NCI-H1436 treated with DMSO at 0.1 percent for 48 hours (cell line): Measurements from ENCODE around the gene CD2.

Experiments
- DNase-seq: peaks from one replicate; lab custom pipeline; 2025; lab: John Stamatoyannopoulos, UW

CD2 gene

DNA sequence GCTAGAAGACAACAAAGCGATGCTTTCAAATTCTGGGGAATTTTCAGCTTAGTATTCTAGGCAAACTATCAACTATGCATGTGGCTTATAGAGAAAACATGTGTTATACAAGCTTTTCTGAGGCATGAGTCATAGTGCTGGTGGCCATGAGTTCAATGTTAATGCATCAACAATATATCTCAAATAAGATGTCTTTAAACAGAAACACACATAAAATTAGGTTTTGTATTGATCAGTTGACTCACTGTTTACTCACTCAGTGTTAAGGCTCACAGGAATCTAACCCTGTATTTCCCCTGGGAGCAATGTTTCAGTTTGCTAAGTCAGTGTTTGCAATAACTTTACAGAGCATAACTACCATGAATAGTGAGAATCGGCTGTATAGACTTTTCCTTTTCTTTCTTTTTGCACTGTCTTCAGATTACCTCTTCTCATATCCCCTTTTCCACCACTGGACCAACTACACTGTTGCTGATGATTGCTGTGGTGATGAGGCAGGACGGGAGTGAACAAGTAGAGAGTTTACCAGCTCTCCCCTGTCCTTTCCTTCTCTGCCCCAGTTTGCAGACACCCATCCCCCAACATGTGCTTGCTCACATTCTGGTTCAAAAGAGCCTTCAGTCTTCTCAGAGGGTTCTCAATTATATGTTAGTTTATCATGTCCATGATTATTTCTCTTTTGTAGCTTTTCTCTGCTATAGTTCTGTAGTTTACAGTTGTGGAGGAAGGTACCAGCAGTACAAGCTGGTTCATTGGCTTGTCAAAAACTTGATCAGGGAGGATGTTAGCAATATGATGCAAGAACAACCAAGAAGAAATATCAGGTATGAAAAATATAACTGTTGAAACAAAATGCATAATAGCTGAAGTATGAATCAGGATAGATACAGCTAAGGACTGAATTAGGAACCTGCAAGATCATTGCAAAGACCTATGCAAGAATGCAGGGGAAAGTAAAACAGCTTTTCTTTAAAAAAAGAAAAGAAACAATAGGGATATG lies 23.9 kb downstream of the CD2 start:
- DNase-seq = no peak

- no peak for DNase-seq
These were observed 26.8 kb downstream of the CD2 start for GRCh38 chr1:116781034-116781433.

- DNase-seq = no peak
These were observed 30.8 kb downstream of the CD2 start for GRCh38 chr1:116785006-116785405.

DNA sequence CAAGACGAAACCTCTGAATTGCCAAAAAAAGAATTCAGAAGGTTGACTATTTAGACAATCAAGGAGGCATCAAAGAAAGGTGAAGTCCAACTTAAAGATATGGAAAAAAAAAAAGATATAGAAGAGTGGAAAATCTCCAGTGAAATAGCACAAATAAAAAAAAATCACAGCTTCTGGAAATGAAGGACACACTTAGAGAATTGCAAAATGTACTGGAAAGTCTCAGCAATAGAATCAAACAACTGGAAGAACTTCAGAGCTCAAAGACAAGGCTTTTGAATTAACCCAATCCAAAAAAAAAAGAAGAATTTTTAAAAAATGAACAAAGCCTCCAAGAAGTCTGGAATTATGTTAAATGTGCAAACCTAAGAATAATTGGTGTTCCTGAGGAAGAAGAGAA lies 31.8 kb downstream of the CD2 start:
- DNase-seq = no peak

- no peak for DNase-seq
These were observed 37.5 kb downstream of the CD2 start for GRCh38 chr1:116791727-116792126.

- DNase-seq = no peak
These were observed 39.2 kb downstream of the CD2 start for GRCh38 chr1:116793357-116793935.

- no peak for DNase-seq
These were observed 40.1 kb downstream of the CD2 start for GRCh38 chr1:116794371-116794770.

- DNase-seq = no peak
These were observed 40.7 kb downstream of the CD2 start for GRCh38 chr1:116794804-116795481.

DNA sequence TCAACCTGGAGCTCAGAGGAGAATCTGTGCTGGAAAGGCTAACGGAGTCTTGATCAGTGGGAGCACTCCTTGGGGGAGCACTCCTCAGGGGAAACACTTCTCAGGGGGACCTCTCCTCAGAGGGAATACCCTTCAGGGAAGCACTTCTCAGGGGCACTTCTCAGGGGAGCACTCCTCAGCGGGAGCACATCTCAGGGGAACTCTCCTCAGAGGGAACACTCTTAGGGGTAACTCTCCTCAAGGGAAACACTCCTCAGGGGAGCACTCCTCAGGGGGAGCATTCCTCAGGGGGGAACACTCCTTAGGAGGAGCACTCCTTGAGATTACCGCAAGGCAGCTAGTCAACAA lies 41.2 kb downstream of the CD2 start:
- no peak for DNase-seq

GRCh38 chr1:116804736-116805135 lies 50.5 kb downstream of the CD2 start:
- no peak for DNase-seq

DNA sequence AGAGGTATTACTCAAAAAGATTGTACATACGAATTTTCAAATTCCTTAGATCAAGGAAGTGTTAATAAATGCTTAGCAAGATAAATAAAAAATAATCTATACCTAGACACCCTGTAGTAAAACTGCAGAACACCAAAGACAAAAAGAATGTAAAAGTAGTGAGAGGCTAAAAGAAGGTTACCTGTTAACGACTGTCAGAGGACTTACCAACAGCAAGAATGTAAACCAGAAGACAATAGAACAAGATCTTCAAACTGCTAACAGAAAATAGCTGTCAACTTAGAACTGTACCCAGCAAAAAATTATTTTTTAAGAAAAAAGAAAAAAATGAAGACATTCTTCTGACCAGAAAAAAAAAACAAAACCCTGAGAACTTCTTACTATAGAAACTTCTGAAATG lies 51.2 kb downstream of the CD2 start:
- DNase-seq = no peak

DNA sequence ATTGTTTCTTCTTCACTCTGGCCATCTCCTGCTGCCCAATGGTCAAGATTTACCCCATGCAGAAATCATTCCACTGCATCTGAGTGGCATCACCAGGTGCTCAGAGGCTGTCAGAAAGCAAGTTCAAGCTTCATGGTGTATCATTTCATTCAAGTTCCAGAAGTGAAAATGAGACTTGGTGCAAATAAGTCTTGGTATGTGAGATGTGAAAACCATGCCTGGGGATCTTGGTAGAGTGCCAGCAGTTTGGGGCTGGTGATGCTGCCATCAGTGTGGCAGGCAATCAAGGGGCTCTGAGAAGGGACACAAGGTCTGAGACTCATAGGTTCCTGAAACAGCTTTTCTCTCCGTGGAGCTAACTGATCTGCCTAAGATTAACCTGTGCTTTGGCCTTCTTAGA lies 52.0 kb downstream of the CD2 start:
- DNase-seq = no peak

- DNase-seq = no peak
These were observed 52.4 kb downstream of the CD2 start for GRCh38 chr1:116806671-116807070.

DNA sequence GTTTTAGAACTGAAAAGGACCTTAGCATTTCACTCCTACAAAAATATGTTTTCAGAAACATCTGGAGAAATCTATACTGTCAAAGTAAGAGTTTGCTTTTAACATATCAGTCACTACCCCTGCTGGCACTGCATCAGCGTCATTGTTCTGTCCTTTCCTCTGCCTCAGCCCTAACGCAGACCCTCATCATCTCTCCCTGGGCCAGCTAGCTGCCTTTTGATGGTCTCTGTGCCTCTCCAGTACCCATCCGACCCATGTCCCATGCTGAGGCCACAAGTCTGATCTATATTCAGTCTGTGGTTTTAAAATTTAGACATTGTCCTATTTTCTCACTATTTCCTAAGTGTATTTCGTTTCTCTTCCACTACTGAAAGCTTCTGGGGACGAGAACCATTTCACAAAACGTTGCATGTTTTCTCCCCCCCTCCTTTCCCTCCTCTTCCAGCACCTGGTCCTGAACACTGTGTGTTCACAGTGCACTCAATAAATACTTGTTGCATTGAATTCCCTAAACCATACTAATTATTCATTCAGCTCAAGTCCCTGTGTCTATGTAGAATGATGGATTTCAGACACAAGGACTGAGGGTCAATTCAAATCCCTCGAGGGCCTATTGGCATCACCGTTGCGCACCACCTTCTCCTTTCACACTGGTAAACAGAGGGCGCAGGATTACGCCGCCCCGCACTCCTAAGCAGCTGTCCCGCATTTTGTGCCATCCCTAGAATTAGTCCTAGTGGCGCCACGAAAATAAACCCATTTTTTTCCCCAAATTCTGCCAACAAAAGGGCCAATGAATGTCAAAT lies 53.4 kb downstream of the CD2 start:
- no peak for DNase-seq

DNA sequence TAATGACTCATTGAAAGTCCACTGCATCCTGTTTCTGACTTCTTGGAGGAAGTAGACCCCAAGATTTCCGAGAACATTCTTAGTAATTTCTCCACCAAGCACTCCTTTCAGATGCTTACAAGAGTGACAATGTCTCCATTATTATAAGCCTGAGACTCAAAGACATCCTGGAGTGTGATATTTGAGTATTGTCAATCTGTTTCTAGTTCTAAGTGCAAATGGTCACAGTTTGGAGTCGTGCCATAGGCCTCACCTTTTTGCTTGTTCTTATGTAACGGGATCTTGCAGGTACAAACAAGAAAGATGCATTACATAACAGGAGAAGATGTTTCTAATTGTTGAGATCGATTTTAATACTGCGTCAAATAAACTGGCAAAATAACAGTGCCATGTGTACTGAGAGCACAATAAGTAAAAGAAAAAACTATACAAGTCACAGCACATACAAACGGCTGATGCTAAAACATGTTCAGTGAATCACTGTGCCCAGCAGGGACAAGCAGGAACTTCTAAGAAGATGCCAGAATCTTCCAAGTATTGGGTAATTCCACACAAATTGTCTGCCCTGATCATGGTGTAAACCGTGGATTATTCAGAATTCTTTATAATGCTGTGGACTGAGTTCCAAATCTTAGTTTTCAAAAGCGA lies 54.1 kb downstream of the CD2 start:
- no peak for DNase-seq

GRCh38 chr1:116808848-116809508 lies 54.7 kb downstream of the CD2 start:
- no peak for DNase-seq

DNA sequence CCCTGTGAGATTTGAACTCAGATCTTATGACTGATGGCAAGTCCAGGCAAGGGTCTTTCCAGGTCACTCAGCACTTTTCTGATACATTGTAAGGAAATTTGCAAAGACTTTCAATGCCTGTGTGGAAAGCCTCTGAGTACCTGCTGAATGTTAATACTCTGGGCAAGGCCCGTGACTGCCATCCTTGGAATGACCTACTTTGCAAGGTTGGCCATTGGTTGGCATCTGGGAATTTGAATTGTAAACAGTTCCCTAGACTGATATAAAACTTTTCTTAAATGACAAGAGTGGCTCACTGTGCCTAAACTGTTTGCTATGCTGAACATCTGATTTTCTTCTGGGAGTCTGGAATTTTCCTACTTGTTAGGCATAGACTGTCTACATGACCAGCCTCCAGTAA lies 57.1 kb downstream of the CD2 start:
- no peak for DNase-seq

GRCh38 chr1:116814926-116815723 lies 60.9 kb downstream of the CD2 start:
- DNase-seq = no peak

- DNase-seq = no peak
These were observed 63.4 kb downstream of the CD2 start for GRCh38 chr1:116817582-116818064.
